GM12878 (cell line): Measurements from ENCODE around the gene PIGU. TPM values are rescaled to one million over a fixed set of nuclear protein-coding genes. Genes with fewer than 3 reads are reported as not detected.

Experiments
- ATAC-seq: fragments of 200-7000 bp; cut with Tn5 transposase; 3 replicates; pipeline ENCODE4 v1.9.1; 2020; ENCODE audit warnings: mild to moderate bottlenecking, moderate library complexity
- BruUV-seq: library from RNA; stranded (reverse); fragments of 400-500 nt; replicated peaks from 2 replicates; lab custom pipeline; 2021; lab: Mats Ljungman, UMichigan
- CTCF ChIA-PET: fragments of 300-600 bp; sonication (Branson Sonifier 250); formaldehyde crosslinking; extraction: SDS; loops from one replicate; lab custom pipeline; 2021; ENCODE audit warnings: inconsistent platforms; lab: Yijun Ruan, JAX
- POLR2A ChIA-PET: fragments of 350-600 bp; formaldehyde crosslinking; extraction: SDS; loops from one replicate; lab custom pipeline; 2021; ENCODE audit warnings: inconsistent platforms; lab: Charles Lee
- RAD21 ChIA-PET: fragments of 300-600 bp; sonication (Branson Sonifier 250); formaldehyde crosslinking; loops from one replicate; lab custom pipeline; 2023; ENCODE audit warnings: antibody characterized with exemption; ENCODE audit not compliant: unreplicated experiment; lab: Charles Lee
- SMC1A ChIA-PET: fragments of 300-600 bp; sonication (Branson Sonifier 250); formaldehyde crosslinking; loops from one replicate; lab custom pipeline; 2023; ENCODE audit not compliant: unreplicated experiment, uncharacterized antibody; lab: Charles Lee
- DNase-seq: peaks from one replicate; pipeline ENCODE4 v3.0.0-alpha.2; 2011; ENCODE audit warnings: low read depth, low spot score
- FAIRE-seq: peaks from 3 replicates; lab custom pipeline; 2011; peaks lifted over from hg19 to GRCh38; lab: Jason Lieb, UNC
- H2AFZ ChIP-seq: 2 replicates; pipeline ENCODE4 v1.6.0; 2011; ENCODE audit warnings: low read depth, low read length, control low read depth; ENCODE audit not compliant: control insufficient read depth
- H3K27ac ChIP-seq: 2 replicates; pipeline ENCODE4 v1.5.1; 2011; ENCODE audit warnings: control low read depth; ENCODE audit not compliant: control insufficient read depth, insufficient read depth
- H3K27me3 ChIP-seq, 2 experiments: replicated peaks in 1 of 2; 2 replicates each; pipeline versions ENCODE4 v1.6.0 to v1.6.1; 2011; ENCODE audit warnings: low read length in 1 of 2; ENCODE audit not compliant: control insufficient read depth in 2 of 2, insufficient read depth in 2 of 2
- H3K36me3 ChIP-seq, 2 experiments: 2 replicates each; pipeline ENCODE4 v1.5.1; 2011; ENCODE audit warnings: low read length in 1 of 2; ENCODE audit not compliant: control insufficient read depth in 2 of 2, insufficient read depth in 2 of 2
- H3K4me1 ChIP-seq: 2 replicates; pipeline ENCODE4 v1.6.1; 2011; ENCODE audit warnings: mild to moderate bottlenecking, low read length, moderate library complexity, mixed read lengths; ENCODE audit not compliant: control insufficient read depth, insufficient read depth
- H3K4me2 ChIP-seq: 2 replicates; pipeline ENCODE4 v1.6.0; 2011; ENCODE audit warnings: control low read depth; ENCODE audit not compliant: control insufficient read depth, insufficient read depth
- H3K4me3 ChIP-seq: fragments of 200-600 bp; sonication (generic); 2 replicates; pipeline ENCODE4 v1.5.1; 2016
- H3K79me2 ChIP-seq: 2 replicates; pipeline ENCODE4 v1.6.0; 2011; ENCODE audit warnings: low read length; ENCODE audit not compliant: control insufficient read depth, insufficient read depth
- H3K9ac ChIP-seq: 2 replicates; pipeline ENCODE4 v1.8.0; 2011; ENCODE audit warnings: low read length, control low read depth, mixed read lengths; ENCODE audit not compliant: control insufficient read depth, insufficient read depth
- H3K9me3 ChIP-seq: replicated peaks from 3 replicates; pipeline ENCODE4 v1.5.1; 2011; ENCODE audit warnings: mild to moderate bottlenecking, low read length; ENCODE audit not compliant: control insufficient read depth, insufficient read depth
- H4K20me1 ChIP-seq: 2 replicates; pipeline ENCODE4 v1.6.0; 2011; ENCODE audit not compliant: control insufficient read depth, insufficient read depth
- CBX3 ChIP-seq: fragments of 200-600 bp; sonication (generic); IDR thresholded peaks from 2 replicates; pipeline ENCODE4 v1.6.1; 2016; ENCODE audit warnings: low read depth, borderline replicate concordance
- EED ChIP-seq: sonication (generic); IDR thresholded peaks from 2 replicates; pipeline ENCODE4 v1.6.1; 2016; ENCODE audit warnings: antibody characterized with exemption, low read depth
- EP300 ChIP-seq, 2 experiments: fragments of 150-350 bp in 1 of 2; IDR thresholded peaks; 2 replicates each; pipeline ENCODE4 v1.6.1; 2011 to 2012; ENCODE audit warnings: low read depth in 2 of 2, low read length in 2 of 2, borderline replicate concordance in 1 of 2, improper control_type of control experiment in 1 of 2, inconsistent platforms in 1 of 2; ENCODE audit not compliant: control insufficient read depth in 1 of 2
- FOXK2 ChIP-seq: fragments of 450-650 bp; IDR thresholded peaks from 2 replicates; pipeline ENCODE4 v1.6.1; 2017; ENCODE audit warnings: mild to moderate bottlenecking, moderate library complexity
- NBN ChIP-seq: fragments of 450-650 bp; IDR thresholded peaks from 2 replicates; pipeline ENCODE4 v1.6.1; 2016
- NR2C2 ChIP-seq: IDR thresholded peaks from 2 replicates; pipeline ENCODE4 v1.6.1; 2011; ENCODE audit warnings: borderline replicate concordance, low read depth; ENCODE audit not compliant: control insufficient read depth, insufficient read length
- ZNF274 ChIP-seq: IDR thresholded peaks from one replicate; pipeline ENCODE4 v1.8.0; 2011; ENCODE audit not compliant: insufficient read length, insufficient read depth
- WGBS: methylation state at CpG from one replicate; pipeline ENCODE4 v1.1.6; 2016; ENCODE audit warnings: low lambda C conversion rate; ENCODE audit not compliant: insufficient replicate concordance, insufficient coverage; ENCODE audit errors: missing lambda C conversion rate; 5-methylcytosine and 5-hydroxymethylcytosine counted together
- in situ Hi-C: fragments of 300-500 bp; cut with MboI; formaldehyde crosslinking; loops from 9 replicates; pipeline ENCODE4 v1.14.3; 2018; ENCODE audit warnings: mixed read lengths
- intact Hi-C: fragments of 100-400 bp; cut with micrococcal nuclease; formaldehyde crosslinking; loops from one replicate; pipeline ENCODE4 v1.14.2; 2022; ENCODE audit not compliant: unreplicated experiment
- polyA plus RNA-seq, 11 experiments: library from polyadenylated mRNA; depleted of rRNA in 4 of 11; unstranded in 6 of 11; stranded (reverse) in 5 of 11; fragments of >200 nt; fragmentation: Nextera tagmentation in 4 of 11; fragmentation: Illumina TruSeq in 1 of 11; extraction: Ambion mirVana in 4 of 11; extraction: Trizol in 1 of 11; gene quantifications; 1 replicate in 1 of 11; 2 replicates in 10 of 11; pipeline versions ENCODE4 v1.2.1 to v1.2.3, GENCODE V29; 2011 to 2016; ENCODE audit warnings: inconsistent platforms in 2 of 11, missing spikeins in 2 of 11, low read depth in 1 of 11
- total RNA-seq, 4 experiments: library from RNA; depleted of rRNA in 3 of 4; stranded (reverse); fragments of >200 nt in 3 of 4; fragmentation: Illumina TruSeq in 1 of 4; extraction: Trizol in 1 of 4; gene quantifications; 2 replicates each; pipeline versions ENCODE4 v1.2.1 to v1.2.3, GENCODE V29; 2013 to 2021
- TF ChIP-seq, protein P1 (sequence below): IDR thresholded peaks from 2 replicates; pipeline ENCODE4 v1.6.1; 2012; ENCODE audit warnings: low read depth, low read length, improper control_type of control experiment
- TF ChIP-seq, protein P2 (sequence below): fragments of 450-650 bp; IDR thresholded peaks from 2 replicates; pipeline ENCODE4 v1.6.1; 2017; ENCODE audit warnings: mild to moderate bottlenecking, low read depth, inconsistent platforms; ENCODE audit not compliant: poor library complexity, severe bottlenecking
- TF ChIP-seq, protein P3 (sequence below): fragments of 450-650 bp; formaldehyde crosslinking; IDR thresholded peaks from 2 replicates; pipeline ENCODE4 v1.4.0; 2022; ENCODE audit warnings: mild to moderate bottlenecking, moderate library complexity
- TF ChIP-seq, protein P4 (sequence below): fragments of 450-650 bp; IDR thresholded peaks from 2 replicates; pipeline ENCODE4 v1.6.1; 2017; ENCODE audit warnings: mild to moderate bottlenecking, moderate library complexity

Gene PIGU
- total and polyA plus RNA-seq, 10 of the 15 experiments (the other 5 are each of a cell fraction or from before 2014, with no cell fraction given): 4.1 to 88.2 (median 25.0) TPM

DNA sequence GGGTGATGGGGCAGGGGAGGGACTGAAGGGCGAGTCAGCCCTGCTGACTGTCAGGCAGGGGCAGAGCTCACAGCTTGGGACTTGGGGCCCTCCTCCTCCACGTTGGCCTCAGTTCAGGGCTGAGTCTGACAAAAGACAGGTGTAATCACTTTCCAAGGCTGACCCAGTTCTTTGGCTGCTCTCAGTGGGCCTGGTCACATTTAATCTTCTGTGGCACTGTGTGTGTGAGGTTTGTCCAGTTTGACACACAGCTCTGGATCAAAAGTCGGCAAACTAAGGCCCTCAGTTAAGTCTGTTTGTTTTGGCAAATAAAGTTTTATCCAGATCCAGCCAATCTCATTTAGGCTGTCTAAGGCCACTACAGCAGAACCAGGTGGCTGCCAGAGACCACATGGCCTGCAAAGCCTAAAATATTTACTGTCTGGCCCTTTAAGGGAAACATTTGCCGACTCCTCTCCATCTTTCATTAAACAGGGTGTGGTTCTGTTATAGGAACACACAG lies 123.5 kb downstream of the PIGU start (continued):
- TF ChIP-seq, protein P1, sequence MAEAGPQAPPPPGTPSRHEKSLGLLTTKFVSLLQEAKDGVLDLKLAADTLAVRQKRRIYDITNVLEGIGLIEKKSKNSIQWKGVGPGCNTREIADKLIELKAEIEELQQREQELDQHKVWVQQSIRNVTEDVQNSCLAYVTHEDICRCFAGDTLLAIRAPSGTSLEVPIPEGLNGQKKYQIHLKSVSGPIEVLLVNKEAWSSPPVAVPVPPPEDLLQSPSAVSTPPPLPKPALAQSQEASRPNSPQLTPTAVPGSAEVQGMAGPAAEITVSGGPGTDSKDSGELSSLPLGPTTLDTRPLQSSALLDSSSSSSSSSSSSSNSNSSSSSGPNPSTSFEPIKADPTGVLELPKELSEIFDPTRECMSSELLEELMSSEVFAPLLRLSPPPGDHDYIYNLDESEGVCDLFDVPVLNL: no peak
- TF ChIP-seq FOXK2: no peak
- TF ChIP-seq, protein P2, sequence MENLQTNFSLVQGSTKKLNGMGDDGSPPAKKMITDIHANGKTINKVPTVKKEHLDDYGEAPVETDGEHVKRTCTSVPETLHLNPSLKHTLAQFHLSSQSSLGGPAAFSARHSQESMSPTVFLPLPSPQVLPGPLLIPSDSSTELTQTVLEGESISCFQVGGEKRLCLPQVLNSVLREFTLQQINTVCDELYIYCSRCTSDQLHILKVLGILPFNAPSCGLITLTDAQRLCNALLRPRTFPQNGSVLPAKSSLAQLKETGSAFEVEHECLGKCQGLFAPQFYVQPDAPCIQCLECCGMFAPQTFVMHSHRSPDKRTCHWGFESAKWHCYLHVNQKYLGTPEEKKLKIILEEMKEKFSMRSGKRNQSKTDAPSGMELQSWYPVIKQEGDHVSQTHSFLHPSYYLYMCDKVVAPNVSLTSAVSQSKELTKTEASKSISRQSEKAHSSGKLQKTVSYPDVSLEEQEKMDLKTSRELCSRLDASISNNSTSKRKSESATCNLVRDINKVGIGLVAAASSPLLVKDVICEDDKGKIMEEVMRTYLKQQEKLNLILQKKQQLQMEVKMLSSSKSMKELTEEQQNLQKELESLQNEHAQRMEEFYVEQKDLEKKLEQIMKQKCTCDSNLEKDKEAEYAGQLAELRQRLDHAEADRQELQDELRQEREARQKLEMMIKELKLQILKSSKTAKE: no peak
- no peak for TF ChIP-seq EED
- TF ChIP-seq, all 136 proteins: peak for 0

DNA sequence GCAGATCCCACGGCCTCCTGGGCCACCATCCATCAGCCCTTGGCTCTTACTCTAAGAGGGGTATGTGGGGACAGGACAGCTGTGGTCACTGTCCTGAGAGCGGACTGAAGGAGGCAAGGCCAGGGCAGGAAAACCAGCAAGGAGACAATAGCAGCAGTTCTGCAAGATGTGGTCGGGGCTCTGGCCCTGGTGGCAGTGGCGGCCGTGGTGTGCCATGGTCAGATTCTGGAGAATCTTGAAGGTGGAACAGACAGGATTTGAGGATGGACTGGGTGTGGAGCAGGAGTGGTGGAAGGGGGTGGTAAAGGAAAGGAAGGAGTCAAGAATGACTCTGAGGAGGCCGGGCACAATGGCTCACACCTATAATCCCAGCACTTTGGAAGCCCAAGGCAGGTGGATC lies 124.3 kb downstream of the PIGU start:
- ChIA-PET POLR2A (no interaction called here), RAD21 (no interaction called here), CTCF (no interaction called here), SMC1A (no interaction called here)
- Histone ChIP-seq H3K4me2 (no peak overlapping the region), H2AFZ (no peak overlapping the region), H3K4me1 (no peaks in the 10 kb centered on the region), H3K9me3 (no peaks in the 10 kb centered on the region), H3K27me3 (no peaks in the 10 kb centered on the region), H4K20me1 (no peaks in the 10 kb centered on the region), H3K9ac (no peak overlapping the region), H3K27ac (no peak overlapping the region), H3K79me2 (no peaks in the 10 kb centered on the region), H3K4me3 (no peak overlapping the region), H3K36me3 (no peaks in the 10 kb centered on the region)
- FAIRE-seq (no peak), ATAC-seq (no peak), DNase-seq (no peak)
- intact Hi-C loops (no loop called here), in situ Hi-C loops (no loop called here)
- no TSS peak for BruUV-seq
- WGBS: 72% methylated on average over 6 of the region's 6 CpGs
- TF ChIP-seq CBX3: no peak
- no peak for TF ChIP-seq NBN
- no peak for TF ChIP-seq FOXK2
- TF ChIP-seq, protein P3, sequence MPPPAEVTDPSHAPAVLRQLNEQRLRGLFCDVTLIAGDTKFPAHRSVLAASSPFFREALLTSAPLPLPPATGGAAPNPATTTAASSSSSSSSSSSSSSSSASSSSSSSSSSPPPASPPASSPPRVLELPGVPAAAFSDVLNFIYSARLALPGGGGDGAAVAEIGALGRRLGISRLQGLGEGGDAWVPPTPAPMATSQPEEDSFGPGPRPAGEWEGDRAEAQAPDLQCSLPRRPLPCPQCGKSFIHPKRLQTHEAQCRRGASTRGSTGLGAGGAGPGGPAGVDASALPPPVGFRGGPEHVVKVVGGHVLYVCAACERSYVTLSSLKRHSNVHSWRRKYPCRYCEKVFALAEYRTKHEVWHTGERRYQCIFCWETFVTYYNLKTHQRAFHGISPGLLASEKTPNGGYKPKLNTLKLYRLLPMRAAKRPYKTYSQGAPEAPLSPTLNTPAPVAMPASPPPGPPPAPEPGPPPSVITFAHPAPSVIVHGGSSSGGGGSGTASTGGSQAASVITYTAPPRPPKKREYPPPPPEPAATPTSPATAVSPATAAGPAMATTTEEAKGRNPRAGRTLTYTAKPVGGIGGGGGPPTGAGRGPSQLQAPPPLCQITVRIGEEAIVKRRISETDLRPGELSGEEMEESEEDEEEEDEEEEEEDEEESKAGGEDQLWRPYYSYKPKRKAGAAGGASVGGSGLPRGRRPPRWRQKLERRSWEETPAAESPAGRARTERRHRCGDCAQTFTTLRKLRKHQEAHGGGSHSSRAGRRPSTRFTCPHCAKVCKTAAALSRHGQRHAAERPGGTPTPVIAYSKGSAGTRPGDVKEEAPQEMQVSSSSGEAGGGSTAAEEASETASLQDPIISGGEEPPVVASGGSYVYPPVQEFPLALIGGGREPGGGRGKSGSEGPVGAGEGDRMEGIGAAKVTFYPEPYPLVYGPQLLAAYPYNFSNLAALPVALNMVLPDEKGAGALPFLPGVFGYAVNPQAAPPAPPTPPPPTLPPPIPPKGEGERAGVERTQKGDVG: no peak
- TF ChIP-seq ZNF274: no peak
- TF ChIP-seq NR2C2: no peak
- TF ChIP-seq, protein P4, sequence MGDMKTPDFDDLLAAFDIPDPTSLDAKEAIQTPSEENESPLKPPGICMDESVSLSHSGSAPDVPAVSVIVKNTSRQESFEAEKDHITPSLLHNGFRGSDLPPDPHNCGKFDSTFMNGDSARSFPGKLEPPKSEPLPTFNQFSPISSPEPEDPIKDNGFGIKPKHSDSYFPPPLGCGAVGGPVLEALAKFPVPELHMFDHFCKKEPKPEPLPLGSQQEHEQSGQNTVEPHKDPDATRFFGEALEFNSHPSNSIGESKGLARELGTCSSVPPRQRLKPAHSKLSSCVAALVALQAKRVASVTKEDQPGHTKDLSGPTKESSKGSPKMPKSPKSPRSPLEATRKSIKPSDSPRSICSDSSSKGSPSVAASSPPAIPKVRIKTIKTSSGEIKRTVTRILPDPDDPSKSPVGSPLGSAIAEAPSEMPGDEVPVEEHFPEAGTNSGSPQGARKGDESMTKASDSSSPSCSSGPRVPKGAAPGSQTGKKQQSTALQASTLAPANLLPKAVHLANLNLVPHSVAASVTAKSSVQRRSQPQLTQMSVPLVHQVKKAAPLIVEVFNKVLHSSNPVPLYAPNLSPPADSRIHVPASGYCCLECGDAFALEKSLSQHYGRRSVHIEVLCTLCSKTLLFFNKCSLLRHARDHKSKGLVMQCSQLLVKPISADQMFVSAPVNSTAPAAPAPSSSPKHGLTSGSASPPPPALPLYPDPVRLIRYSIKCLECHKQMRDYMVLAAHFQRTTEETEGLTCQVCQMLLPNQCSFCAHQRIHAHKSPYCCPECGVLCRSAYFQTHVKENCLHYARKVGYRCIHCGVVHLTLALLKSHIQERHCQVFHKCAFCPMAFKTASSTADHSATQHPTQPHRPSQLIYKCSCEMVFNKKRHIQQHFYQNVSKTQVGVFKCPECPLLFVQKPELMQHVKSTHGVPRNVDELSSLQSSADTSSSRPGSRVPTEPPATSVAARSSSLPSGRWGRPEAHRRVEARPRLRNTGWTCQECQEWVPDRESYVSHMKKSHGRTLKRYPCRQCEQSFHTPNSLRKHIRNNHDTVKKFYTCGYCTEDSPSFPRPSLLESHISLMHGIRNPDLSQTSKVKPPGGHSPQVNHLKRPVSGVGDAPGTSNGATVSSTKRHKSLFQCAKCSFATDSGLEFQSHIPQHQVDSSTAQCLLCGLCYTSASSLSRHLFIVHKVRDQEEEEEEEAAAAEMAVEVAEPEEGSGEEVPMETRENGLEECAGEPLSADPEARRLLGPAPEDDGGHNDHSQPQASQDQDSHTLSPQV: no peak
- TF ChIP-seq EP300 (IDR thresholded peaks at IDR 0.05; ENCODE audit: borderline replicate concordance in 1 of 2, control insufficient read depth in 1 of 2, low read depth in 2 of 2, low read length in 2 of 2): no peak
